GM21619 (cell line): ENCODE measurements around the gene MED20.

Experiments used
- ATAC-seq: cut with Tn5 transposase; IDR thresholded peaks from one replicate; pipeline ENCODE4 v1.9.1; 2021; ENCODE audit not compliant: unreplicated experiment

Gene MED20

DNA sequence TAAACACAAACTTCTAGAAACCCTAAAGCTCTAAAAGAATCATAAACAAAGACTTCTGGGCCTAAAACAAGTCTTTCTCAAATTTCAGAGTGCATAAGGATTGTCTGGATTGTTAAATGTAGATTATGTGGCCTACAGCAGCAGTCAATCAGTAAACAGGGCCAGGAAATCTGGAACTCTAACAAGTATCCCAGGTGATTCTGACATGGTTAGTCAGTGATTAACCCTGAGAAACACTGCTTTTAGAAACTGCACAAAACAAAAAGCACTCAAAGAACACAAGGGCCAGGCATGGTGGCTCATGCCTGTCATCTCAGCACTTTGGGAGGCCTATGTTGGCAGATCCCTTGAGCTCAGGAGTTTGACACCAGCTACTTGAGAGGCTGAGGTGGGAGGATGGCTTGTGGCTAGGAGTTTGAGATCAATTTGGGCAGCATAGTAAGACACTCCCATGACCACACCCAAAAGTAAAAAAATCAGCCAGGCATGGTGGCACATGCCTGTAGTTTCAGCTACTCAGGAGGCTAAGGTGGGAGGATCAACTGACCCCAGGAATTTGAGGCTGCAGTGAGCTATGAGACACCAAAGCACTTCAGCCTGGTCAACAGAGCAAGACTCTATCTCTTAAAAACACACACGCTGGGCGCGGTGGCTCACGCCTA, 5.9 kb downstream of the MED20 start:
- ATAC-seq = no peak

DNA sequence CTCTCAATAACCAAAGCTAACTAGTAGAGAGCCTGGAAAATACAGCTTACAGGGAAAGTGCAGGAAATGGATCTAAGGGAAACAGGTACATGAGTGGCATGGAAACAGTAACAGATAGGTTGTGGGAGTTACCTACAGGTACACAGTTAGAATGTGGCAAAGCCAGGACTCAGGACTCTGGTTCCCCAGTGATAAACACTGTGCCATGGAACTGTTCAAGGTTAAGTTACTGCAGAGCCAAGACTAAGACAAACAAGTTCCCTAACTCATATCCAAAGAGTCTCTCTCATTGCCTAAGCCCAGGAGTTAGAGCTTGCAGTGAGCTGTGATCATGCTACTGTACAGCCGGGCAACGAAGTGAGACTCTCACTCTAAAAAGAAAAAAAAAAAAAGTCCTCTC, 6.6 kb downstream of the MED20 start:
- ATAC-seq = no peak

DNA sequence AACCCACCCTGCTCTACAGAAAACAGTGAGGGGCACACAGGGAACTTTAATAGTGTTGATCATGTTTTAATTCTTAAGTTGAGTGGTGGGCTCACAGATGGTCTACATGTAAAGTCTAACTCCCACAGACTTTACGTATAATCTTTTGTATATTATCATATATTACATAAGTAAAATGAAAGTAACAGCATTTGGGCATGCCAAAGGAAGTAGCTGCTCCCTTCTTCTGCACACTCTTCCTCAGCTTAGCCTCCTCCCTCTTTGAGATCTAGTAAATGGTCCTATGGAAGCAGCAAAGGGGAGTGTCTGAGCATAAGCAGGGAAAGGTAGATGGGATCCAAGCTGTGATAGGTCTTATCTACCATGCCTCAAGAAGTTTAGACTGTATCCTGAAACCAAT, 11.2 kb downstream of the MED20 start:
- no peak for ATAC-seq

DNA sequence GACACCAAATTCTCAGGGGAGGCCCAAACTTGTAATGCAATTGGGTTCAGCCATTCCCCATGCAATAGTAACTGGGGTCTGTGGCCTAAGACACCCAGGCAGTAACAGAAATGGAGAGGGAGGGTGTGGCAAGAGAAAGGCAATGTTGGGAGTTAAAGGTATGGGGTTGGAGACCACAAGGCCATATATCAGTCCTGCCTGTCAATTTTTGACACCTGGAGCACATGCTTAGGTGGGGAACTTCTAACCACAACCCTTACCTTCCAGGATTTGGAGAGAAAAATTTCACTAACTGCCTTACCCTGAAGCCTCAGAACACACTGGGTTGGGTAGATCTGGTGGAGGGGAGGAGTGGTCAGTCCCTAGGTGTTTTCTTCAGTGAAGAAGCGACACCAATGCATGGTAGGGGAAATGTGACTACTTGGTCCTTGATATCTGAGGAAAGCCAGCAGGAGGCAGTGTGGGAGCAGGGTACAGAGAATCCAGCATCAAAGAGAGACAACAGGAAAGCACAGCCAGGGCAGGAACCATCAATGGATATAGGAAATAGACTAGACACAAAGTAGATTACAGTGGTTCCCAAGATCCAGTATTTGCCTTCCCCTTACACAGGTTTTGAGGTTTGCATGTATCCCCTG, 18.9 kb downstream of the MED20 start:
- ATAC-seq = no peak

DNA sequence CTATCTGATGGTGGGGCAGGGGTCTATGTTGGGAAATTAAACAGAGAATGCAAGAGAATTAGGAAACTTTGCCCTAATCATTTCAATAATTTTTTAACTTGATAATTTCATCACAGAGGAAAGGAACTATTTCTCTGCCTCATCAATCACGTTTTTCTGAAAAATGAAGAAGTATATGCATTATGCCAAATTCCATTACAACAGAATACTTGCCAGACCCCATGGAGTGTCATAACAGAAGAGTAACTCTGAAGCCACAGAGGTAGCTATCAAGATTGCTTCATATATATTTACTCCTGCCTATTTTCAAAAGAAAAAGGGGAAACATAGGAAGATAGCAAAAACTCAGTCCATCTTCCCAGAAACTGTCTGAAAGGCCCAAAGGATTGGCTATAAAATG, 20.1 kb downstream of the MED20 start:
- ATAC-seq = no peak

DNA sequence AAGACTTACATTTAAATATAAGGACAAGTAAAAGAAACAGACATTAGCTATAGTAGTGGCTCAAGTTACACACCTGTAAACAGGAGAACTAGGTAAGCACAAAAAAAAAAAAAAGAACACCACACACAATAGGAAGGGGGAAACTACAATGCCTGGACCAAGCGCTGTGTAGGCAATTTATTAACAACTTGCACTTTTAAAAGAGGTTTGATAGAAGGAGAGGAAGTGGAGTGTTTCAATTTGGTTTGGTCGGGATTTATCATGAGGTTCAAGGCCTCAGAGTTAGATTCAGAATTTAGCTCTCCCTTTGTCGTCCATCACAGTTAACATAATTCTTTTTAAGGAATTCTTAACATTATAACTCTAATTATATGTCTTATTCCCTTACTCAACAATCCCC, 24.7 kb downstream of the MED20 start:
- no peak for ATAC-seq

DNA sequence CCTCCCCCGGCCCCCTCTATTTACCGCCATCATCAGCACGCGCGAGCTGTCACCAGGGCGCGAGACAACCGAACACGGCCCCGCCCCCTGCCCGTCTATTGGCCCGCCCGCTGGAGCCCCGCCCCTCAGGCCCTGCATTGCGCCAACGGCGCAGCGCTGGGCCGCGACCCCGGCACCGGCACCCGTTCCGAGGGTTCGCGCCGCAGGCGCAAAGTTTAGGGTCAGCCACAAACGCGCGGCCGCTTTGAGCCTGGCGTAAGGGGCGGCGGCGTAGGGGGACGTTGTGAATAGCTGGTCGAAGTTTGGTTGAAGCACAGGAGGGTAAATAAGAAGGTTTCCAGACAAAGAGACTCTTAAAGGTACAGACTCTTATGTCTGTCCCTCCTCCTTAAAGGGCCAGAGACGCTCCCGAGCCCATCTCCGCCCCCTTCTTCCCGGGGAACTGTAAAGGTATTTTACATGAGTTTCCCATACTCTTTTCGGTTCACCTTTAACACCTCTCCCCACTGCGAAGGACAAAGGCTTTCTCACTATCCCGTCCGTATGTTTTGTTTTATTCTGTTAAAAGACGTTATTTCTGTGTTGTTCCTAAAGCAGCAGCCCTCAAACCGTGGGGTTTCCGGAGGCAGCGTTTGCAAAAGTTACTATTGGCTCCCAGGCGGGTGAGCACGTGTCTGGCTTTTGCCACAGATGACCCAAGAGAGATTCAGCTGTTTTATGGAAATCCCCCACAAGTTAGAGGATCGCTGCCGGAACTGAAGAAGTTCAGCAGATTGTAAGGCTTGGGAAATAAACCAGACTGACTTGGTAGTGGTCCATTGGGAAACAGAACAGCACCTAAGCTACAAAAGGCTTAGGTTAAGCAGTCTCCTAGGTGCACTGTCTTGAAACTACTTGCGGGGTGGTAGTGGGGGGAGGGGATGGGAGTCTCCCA, 25.4 kb downstream of the MED20 start, which contains the start of gene USP49:
USP49 (minus strand) TSS at position 76 of the 934 bp plus-strand sequence. CDS start 88,392 bp downstream, outside the sequence.
- ATAC-seq = peak; percentile 77

DNA sequence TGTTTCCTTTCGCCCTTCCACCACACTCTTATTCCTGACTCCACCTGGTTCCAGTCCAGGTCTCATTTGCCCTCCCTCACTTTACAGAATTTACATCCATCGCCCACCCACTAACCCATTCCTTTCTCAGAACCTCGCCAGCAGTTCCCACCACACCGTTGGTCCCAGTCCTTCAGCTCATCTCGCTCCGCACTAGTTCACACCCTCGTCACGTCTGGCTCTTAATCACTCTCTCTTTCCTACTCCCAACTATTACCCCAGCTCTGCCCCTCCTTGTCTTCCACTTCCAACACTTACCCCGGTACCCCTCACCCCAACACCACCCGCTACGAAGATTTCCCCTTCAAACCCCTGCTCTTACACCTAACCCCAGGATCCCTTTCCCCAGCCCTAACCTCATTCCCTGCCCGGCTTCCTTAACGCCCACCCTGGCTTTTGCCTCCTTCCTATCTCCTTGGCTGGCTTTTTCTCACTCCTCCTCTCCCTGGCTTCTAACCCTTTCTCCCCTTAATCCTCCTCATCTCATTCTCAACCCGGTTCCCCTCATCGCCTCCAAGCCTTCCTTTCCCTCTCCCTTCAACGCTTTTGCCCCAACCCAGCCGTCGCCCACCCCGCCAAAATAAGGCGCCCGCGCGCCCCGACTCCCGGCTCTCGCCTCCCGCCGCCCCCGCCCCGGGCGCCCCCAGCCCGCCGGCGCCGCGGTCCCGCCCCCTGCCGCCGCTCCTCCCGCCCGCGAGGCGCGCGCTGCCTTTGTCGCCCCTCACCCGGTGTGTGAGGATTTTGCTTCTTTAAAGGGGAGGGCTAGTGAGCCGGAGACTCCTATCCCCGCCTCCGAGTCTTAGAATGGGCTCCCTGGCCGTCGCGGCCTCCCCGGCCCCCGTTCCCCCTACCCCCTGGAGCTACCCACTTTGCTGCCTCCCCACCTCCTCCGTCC, 26.3 kb downstream of the MED20 start:
- ATAC-seq = peak; percentile 12

DNA sequence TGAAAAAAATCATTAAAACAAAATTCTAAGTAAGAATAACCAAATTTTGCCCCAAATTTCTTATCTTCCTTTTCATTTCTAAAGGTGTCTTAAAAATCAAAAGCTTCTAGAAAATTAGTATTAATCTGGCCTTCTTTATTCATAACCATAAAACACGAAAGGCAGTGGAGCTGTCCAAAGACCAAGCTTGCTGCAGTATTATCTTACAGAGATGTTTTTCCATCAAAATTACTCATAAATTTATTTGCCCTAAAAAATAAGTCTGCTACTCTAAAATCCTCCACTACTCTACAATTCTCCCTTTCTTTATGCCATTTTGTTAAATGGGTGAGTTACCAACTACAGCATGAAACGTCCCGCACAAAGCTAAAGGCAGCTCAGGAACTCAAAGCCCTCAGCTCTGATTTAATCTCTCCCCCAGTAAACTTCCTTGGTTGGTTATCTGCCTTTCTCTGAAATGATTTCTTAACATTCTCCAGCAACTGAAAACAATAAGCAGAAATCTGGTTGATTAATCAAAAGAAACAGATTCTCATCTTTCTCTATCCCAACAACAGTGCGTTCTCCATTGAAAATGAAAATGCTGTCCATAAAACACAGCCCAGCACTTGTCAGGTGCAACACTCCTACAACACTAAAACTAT, 27.9 kb downstream of the MED20 start:
- no peak for ATAC-seq

DNA sequence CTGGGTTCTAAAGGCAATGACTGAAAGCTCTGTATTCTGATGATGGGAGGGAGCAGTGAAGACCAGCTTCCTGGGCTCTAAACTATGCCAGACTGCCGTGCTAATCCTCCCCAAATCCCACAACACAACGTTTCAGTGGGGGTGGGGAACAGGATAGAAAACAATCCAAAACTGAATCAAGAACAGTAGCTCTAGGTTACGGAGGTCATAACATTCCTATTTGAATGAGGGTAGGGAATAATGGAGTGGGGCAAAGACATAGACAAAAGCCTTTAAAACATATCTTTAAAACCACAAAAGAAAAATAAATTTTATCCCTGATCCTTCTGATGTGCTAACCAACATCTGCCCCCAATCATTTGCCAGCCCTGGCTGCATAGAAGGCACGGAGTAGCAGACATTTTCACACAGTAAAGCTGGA, 33.6 kb downstream of the MED20 start:
- ATAC-seq = no peak

DNA sequence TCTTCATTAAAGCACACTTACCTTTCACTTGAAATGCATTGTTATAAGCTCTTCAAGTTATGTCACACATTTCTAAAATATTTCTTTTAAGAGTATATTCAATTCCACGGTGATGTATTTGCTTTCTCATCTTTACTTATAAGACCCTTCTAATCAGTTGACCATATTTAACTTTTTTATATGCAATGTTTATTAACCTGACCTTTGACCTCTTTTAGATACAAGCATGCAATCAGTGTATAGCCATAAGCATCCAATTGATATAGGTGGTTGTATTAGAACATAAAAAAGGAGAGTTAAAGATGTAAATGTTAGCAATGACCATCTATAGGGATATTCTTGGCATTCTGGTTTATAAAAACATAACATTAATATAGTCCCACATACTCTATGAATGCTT, 35.0 kb downstream of the MED20 start:
- no peak for ATAC-seq

DNA sequence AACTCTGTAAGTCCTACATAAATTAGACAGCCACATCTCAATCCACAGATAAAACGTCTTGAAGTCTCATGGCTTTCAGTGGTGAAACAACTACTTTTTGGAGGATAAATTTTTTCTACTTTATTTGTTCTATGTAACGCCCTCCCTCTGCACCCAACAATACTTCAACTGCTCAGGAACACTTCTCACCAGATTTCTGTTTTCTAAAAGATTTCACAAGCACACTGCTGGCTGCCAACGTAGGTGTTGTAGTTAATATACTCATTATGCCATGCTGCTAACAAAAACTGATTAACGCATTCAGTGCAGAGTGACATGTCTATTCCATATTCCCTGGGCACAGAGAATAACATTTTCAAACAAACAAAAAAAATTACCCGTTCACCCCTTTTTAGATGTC, 36.0 kb downstream of the MED20 start:
- no peak for ATAC-seq

DNA sequence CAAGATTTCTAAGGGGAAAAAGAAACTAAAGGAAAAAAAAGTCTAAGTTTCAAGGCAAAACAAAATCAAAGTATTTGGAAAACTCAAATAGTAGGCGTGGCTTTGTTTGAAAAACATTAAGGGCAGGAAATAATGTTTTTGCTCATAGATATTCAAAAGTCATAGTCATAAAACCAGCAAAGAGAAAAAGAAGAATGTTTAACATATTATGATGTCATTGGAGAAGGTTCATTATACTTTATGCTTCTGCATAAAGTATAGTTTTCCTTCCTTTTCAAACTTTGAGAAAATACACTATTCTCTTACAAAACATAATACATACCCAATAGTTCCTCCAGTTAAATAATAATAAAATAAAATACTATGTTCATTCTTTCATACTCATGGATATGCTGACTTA, 39.4 kb downstream of the MED20 start:
- ATAC-seq = no peak

DNA sequence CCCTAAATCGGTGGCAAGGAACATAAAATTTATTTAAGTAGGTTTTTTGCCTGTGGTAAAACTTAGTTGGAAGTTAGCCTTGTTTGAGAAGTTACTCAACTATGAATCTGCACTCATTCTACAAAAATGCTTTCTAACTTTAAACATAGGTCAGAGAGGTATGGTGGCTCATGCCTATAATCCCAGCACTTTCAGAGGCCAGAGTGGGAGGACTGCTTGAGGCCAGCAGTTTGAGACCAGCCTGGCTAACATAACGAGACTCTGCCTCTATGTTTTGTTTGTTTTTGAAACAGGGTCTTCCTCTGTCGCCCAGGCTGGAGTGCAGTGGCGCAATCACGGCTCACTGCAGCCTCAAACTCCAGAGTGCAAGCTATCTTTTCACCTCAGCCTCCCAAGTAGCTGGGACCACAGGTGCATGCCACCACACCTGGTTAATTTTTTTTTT, 42.0 kb downstream of the MED20 start:
- ATAC-seq = no peak

DNA sequence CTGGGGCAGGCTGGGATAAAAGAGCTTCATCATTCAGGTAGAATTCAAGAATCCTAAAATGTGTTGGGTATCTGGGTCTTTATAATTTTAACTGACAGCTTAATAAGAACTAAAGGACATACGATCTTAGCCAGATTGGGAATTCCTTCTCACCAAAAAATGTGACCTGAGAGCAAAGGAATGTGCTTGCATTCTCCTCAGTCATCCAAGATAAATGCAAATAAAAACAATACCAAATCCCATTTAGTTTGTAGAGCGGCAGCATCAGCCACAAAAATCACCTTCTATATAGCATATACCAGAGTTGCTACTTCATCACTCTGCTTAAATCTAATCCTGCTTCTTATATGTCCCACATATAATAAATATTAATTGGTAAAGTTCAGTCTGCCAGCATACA, 42.7 kb downstream of the MED20 start:
- no peak for ATAC-seq

DNA sequence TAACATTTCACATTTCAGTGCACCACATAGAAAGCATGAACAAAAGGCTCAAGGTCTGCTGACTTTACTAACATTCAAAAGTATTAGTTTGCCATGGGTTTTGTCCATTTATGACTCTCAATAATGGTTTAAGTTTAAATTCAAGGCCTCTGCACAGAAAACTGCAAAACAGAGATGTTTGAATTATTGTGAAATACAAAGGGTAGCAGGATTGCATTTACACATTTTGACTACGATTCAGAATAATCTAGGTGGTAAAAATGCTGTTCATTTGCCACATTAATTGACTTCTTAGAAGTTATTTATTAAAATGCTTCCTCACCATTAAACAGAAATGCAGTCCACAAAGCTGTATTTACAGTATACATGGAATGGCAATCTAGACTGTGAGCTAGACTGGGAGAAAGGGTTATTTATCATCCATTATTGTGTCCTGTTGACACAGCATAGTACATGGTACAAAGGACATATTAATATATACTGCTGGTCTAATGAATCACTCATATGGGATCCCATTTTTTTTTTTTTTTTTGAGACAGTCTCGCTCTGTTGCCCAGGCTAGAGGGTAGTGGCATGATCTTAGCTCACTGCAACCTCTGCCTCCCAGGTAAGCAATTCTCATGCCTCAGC, 43.8 kb downstream of the MED20 start:
- ATAC-seq = no peak

DNA sequence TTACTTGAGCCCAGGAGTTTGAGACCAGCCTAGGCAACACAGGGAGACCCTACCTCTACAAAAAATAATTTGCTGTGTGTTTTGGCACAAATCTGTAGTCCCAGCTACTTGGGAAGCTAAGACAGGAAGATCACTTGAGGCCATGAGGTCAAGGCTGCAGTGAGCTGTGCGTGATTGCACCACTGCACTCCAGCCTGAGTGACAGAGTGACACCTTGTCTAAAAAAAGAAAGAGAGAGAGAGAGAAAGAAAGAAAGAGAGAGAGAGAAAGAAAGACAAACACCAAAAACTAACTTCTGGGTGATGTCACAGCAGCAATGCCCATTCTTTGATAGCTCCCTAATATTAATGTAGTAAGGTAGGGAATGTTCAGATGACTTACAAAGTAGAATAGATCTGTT, 46.2 kb downstream of the MED20 start:
- ATAC-seq = no peak

DNA sequence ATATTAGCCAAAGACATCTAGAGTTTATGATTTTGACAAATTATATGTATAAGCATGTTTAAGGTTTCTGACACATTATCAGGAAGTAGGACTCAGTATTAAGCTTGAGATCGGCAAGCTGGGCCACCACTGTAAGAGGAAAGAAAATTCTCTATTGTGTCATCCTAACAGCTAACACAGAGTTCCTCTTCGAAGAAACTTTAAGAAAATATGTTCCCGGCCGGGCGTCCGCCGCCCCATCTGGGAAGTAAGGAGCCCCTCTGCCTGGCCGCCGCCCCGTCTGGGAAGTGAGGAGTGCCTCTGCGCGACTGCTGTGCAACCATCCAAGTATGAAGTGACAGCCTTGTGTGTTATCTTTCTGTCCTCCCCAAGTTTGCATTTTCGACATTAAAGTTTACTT, 48.8 kb downstream of the MED20 start:
- ATAC-seq = no peak

DNA sequence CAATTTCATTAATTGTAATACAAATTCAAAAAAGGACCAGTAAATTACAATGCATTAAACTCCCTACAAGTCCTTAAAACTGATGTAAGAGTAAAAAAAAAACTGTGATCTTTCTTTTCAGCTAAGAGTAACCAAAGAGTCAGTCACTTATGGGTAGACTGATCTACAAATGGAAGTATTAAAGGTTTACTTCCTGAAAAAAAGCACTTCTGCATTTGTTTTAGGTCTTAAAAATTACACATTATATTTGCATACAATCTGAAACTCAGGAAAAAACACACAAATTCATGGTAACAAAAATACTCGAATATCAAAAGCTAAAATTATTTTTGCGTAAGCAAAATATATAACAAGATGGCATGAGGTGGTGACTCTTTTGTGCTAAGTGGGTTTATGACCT, 49.2 kb downstream of the MED20 start:
- no peak for ATAC-seq

DNA sequence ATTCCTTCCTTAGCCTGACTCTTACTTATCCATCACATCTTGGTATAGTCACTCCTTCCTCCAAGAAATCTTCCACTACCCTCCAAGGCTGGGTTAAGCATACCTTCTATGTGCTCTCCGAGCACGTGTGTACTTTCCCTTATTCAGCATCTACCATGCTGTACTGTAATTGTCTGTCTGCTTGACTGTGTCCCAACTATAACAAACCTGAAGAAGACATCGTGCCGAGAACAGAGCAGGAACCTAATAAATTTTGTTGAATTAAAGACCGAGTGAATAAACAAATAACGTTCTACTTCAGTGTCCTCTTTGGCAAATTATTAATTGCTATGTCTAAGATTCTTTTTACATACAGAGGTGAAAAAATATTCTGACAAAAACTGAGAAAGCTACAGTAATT, 61.6 kb downstream of the MED20 start:
- ATAC-seq = no peak
